ENCODE measurements around the gene CYBA. TPM values are rescaled to one million over a fixed set of nuclear protein-coding genes. Genes with fewer than 3 reads are reported as not detected.

The CYBA gene
- total and polyA plus RNA-seq, 2 donors (not counting 1 experiment from before 2014, with no cell fraction given): 701 to 1,336 TPM

- Histone ChIP-seq H2AFZ (ENCODE audit: insufficient read depth, low read depth, low read length, poor library complexity, severe bottlenecking) (no peak overlapping the region), H4K20me1 (ENCODE audit: control insufficient read depth, insufficient read depth, low read length, poor library complexity, severe bottlenecking) (peaks cover 25% of the 10 kb centered on the region), H3K36me3 (replicated peaks in 1 of 2; ENCODE audit: control extremely low read depth in 1 of 2, control insufficient read depth in 1 of 2, extremely low read depth in 1 of 2, insufficient read depth in 2 of 2, low read length in 1 of 2) (peaks cover 0 to 6% of the 10 kb centered on the region in 2 experiments), H3K4me1 (ENCODE audit: control insufficient read depth in 2 of 2, insufficient read depth in 2 of 2, low read length in 2 of 2) (peaks cover 37 to 60% of the 10 kb centered on the region in 2 donors), H3K9me3 (ENCODE audit: control extremely low read depth in 1 of 3, control insufficient read depth in 2 of 3, insufficient read depth in 1 of 3, low read length in 2 of 3) (peaks cover 0 to 4% (median 0%) of the 10 kb centered on the region in 3 donors), H3K27ac (ENCODE audit: low read length in 2 of 2) (no peak overlapping the region), H3K4me3 (ENCODE audit: control extremely low read depth in 1 of 5, extremely low read depth in 1 of 5, insufficient read depth in 1 of 5, low read depth in 2 of 5, low read length in 4 of 5) (peak overlapping the region in 3 of 5 experiments; percentile 30 to 91 (median 84)), H3K79me2 (ENCODE audit: control insufficient read depth, insufficient read depth, low read length) (peaks cover 28% of the 10 kb centered on the region), H3K27me3 (replicated peaks in 1 of 4; ENCODE audit: control extremely low read depth in 1 of 4, control insufficient read depth in 3 of 4, insufficient read depth in 4 of 4, low read length in 3 of 4) (no peaks in the 10 kb centered on the region), H3K4me2 (replicated peaks; ENCODE audit: low read depth, low read length, poor library complexity, severe bottlenecking) (peak overlapping the region; percentile 97), H3K9ac (ENCODE audit: low read length) (no peak overlapping the region)
- 87% methylated on average over 12 of the region's 15 CpGs for WGBS (ENCODE audit: insufficient coverage)
- H3K4me3 Mint-ChIP-seq: peak overlapping the region; percentile 81
- H3K27me3 Mint-ChIP-seq: no peaks in the 10 kb centered on the region
- ATAC-seq (ENCODE audit: low read depth) (no peak), DNase-seq (no peak)
- H3K9me3 Mint-ChIP-seq (ENCODE audit: insufficient read depth): no peaks in the 10 kb centered on the region
- peak overlapping the region; percentile 66 for H3K27ac Mint-ChIP-seq
- intact Hi-C loops (cut with micrococcal nuclease): loop anchor here (10.0 kb wide), 1 partner anchor 880 kb away; the partner anchor contains the start of gene RPL13
- ChIA-PET POLR2A (interaction anchor here (0.7 to 1.4 kb wide), 6 partner anchors 17 to 874 kb away, joined by 3 to 12 read pairs (median 3); no protein-coding TSS in a partner anchor), CTCF (interaction anchor here (0.7 to 1.9 kb wide), 13 partner anchors 16 to 235 kb away, joined by 3 to 13 read pairs (median 4); partner anchors contain the start of genes MVD and ZC3H18)
- H3K4me1 Mint-ChIP-seq: peaks cover 43% of the 10 kb centered on the region
- no peak for TF ChIP-seq CTCF (IDR thresholded peaks at IDR 0.05)
- no peak for TF ChIP-seq EZH2 (IDR thresholded peaks at IDR 0.05; ENCODE audit: borderline replicate concordance, insufficient read depth, low read depth, low read length, poor library complexity, severe bottlenecking)
Measured at GRCh38 chr16:88684569-88685155, 33.8 kb upstream of the CYBA start.
